Caco-2 (cell line): ENCODE data around the gene FBXO31. TPM values are rescaled to one million over a fixed set of nuclear protein-coding genes. Genes with fewer than 3 reads are reported as not detected.
A peak's percentile ranks its signal among the peaks of the same experiment; 100 is the strongest.

ENCODE experiments used
- BruUV-seq: library from RNA; stranded (reverse); fragments of 400-500 nt; replicated peaks from 2 replicates; lab custom pipeline; 2021; lab: Mats Ljungman, UMichigan
- CTCF ChIA-PET: fragments of 300-600 bp; sonication (Branson Sonifier 250); formaldehyde crosslinking; loops from one replicate; lab custom pipeline; 2022; ENCODE audit warnings: antibody characterized with exemption; lab: Charles Lee
- POLR2A ChIA-PET: fragments of 300-600 bp; sonication (Branson Sonifier 250); formaldehyde crosslinking; loops from one replicate; lab custom pipeline; 2022; ENCODE audit warnings: antibody characterized with exemption; lab: Charles Lee
- DNase-seq, 2 experiments: peaks; one replicate each; pipeline versions ENCODE4 v3.0.0 to v3.0.0-alpha.2; 2020 to 2022
- H3K27me3 ChIP-seq: replicated peaks from 2 replicates; pipeline ENCODE4 v1.6.0; 2011; ENCODE audit warnings: low read length; ENCODE audit not compliant: control insufficient read depth, insufficient read depth
- H3K36me3 ChIP-seq: 2 replicates; pipeline ENCODE4 v1.5.1; 2011; ENCODE audit warnings: low read length; ENCODE audit not compliant: control insufficient read depth, insufficient read depth
- H3K4me1 ChIP-seq: fragments of 250-450 bp; sonication (Bioruptor Pico); 2 replicates; pipeline ENCODE4 v1.5.1; 2020; ENCODE audit warnings: mild to moderate bottlenecking
- H3K4me3 ChIP-seq: 2 replicates; pipeline ENCODE4 v1.5.1; 2011; ENCODE audit warnings: low read depth, mild to moderate bottlenecking, control low read depth, low read length
- H3K9me3 ChIP-seq: fragments of 250-450 bp; sonication (Bioruptor Pico); 2 replicates; pipeline ENCODE4 v1.5.1; 2020; ENCODE audit warnings: mild to moderate bottlenecking, moderate library complexity
- H3K27ac Mint-ChIP-seq: one replicate; pipeline ENCODE4 v1.8.0; 2022; ENCODE audit warnings: mixed read lengths; ENCODE audit not compliant: unreplicated experiment
- H3K27me3 Mint-ChIP-seq: one replicate; pipeline ENCODE4 v1.8.0; 2022; ENCODE audit warnings: mixed read lengths; ENCODE audit not compliant: insufficient read depth, unreplicated experiment
- H3K36me3 Mint-ChIP-seq: one replicate; pipeline ENCODE4 v1.8.0; 2022; ENCODE audit warnings: mild to moderate bottlenecking, mixed read lengths; ENCODE audit not compliant: insufficient read depth, unreplicated experiment
- H3K4me1 Mint-ChIP-seq: one replicate; pipeline ENCODE4 v1.8.0; 2022; ENCODE audit warnings: low read depth, mixed read lengths; ENCODE audit not compliant: unreplicated experiment
- H3K4me3 Mint-ChIP-seq: one replicate; pipeline ENCODE4 v1.8.0; 2022; ENCODE audit warnings: mild to moderate bottlenecking, moderate library complexity, mixed read lengths; ENCODE audit not compliant: unreplicated experiment
- H3K9me3 Mint-ChIP-seq: one replicate; pipeline ENCODE4 v1.8.0; 2022; ENCODE audit warnings: mixed read lengths; ENCODE audit not compliant: unreplicated experiment
- CTCF ChIP-seq, 2 experiments: fragments of 200-600 bp in 1 of 2; IDR thresholded peaks; 1 replicate in 1 of 2; 2 replicates in 1 of 2; pipeline versions ENCODE4 v1.5.1 to v1.8.0; 2011 to 2022; ENCODE audit warnings: antibody characterized with exemption in 1 of 2, control low read depth in 1 of 2, inconsistent platforms in 1 of 2, low read depth in 1 of 2, low read length in 1 of 2, mild to moderate bottlenecking in 1 of 2, moderate library complexity in 1 of 2; ENCODE audit not compliant: insufficient read depth in 1 of 2, severe bottlenecking in 1 of 2, unreplicated experiment in 1 of 2
- intact Hi-C: fragments of 100-400 bp; cut with micrococcal nuclease; formaldehyde crosslinking; loops from one replicate; pipeline ENCODE4 v1.10.0; 2022; ENCODE audit not compliant: unreplicated experiment
- total RNA-seq: library from RNA; stranded (reverse); gene quantifications from 2 replicates; pipeline ENCODE4 v1.2.3, GENCODE V29; 2022

FBXO31 gene
- total RNA-seq, 1 experiment from 2014 or later = 55.6 TPM

GRCh38 chr16:87295661-87296531 lies 87.7 kb downstream of the FBXO31 start:
- ChIA-PET CTCF (interaction anchor here (0.6 kb wide), 1 partner anchor 1131 kb away, joined by 4 read pairs; no protein-coding TSS in a partner anchor), POLR2A (no interaction called here)
- H3K4me3 Mint-ChIP-seq = no peak overlapping the region
- H3K27me3 ChIP-seq = no peaks in the 10 kb centered on the region
- H3K36me3 ChIP-seq = no peaks in the 10 kb centered on the region
- no peak overlapping the region for H3K27ac Mint-ChIP-seq
- no peaks in the 10 kb centered on the region for H3K27me3 Mint-ChIP-seq
- no peak for DNase-seq
- H3K4me1 ChIP-seq = peaks cover 8% of the 10 kb centered on the region; the same call in 1 of the 2 replicates
- no TSS peak for BruUV-seq
- H3K36me3 Mint-ChIP-seq = no peaks in the 10 kb centered on the region
- peaks cover 10% of the 10 kb centered on the region for H3K9me3 Mint-ChIP-seq
- no peak overlapping the region for H3K4me3 ChIP-seq
- no peaks in the 10 kb centered on the region for H3K4me1 Mint-ChIP-seq
- TF ChIP-seq CTCF (IDR thresholded peaks at IDR 0.05; ENCODE audit: insufficient read depth in 1 of 2, low read depth in 1 of 2, low read length in 1 of 2, severe bottlenecking in 1 of 2, unreplicated experiment in 1 of 2) = no peak
- H3K9me3 ChIP-seq = 0 out of 2 replicates have a peak, but pooled peaks cover 7% of the 10 kb centered on the region
- intact Hi-C loops = loop anchor here (5.0 kb wide), 1 partner anchor 734 kb away; no protein-coding TSS in a partner anchor

GRCh38 chr16:87295259-87295658 lies 88.3 kb downstream of the FBXO31 start:
- no peaks in the 10 kb centered on the region for H3K4me1 Mint-ChIP-seq
- no peaks in the 10 kb centered on the region for H3K36me3 ChIP-seq
- H3K36me3 Mint-ChIP-seq = no peaks in the 10 kb centered on the region
- no peaks in the 10 kb centered on the region for H3K27me3 ChIP-seq
- H3K9me3 Mint-ChIP-seq = peaks cover 10% of the 10 kb centered on the region
- ChIA-PET POLR2A (no interaction called here), CTCF (no interaction called here)
- no peaks in the 10 kb centered on the region for H3K27me3 Mint-ChIP-seq
- H3K27ac Mint-ChIP-seq = no peak overlapping the region
- 0 out of 2 replicates have a peak, but pooled peaks cover 7% of the 10 kb centered on the region for H3K9me3 ChIP-seq
- no TSS peak for BruUV-seq
- no peak for TF ChIP-seq CTCF (IDR thresholded peaks at IDR 0.05; ENCODE audit: insufficient read depth in 1 of 2, low read depth in 1 of 2, low read length in 1 of 2, severe bottlenecking in 1 of 2, unreplicated experiment in 1 of 2)
- intact Hi-C loops = loop anchor here (5.0 kb wide), 1 partner anchor 733 kb away; no protein-coding TSS in a partner anchor
- peak in 1 of 2 experiments; percentile 48 for DNase-seq
- H3K4me1 ChIP-seq = peaks cover 8% of the 10 kb centered on the region; the same call in 1 of the 2 replicates
- H3K4me3 Mint-ChIP-seq = no peak overlapping the region
- no peak overlapping the region for H3K4me3 ChIP-seq

- no peak for TF ChIP-seq CTCF (IDR thresholded peaks at IDR 0.05; ENCODE audit: insufficient read depth in 1 of 2, low read depth in 1 of 2, low read length in 1 of 2, severe bottlenecking in 1 of 2, unreplicated experiment in 1 of 2)
- Histone ChIP-seq H3K36me3 (no peaks in the 10 kb centered on the region), H3K4me1 (peaks cover 8% of the 10 kb centered on the region; the same call in 1 of the 2 replicates), H3K9me3 (0 out of 2 replicates have a peak, but pooled peaks cover 7% of the 10 kb centered on the region), H3K4me3 (no peak overlapping the region), H3K27me3 (no peaks in the 10 kb centered on the region)
- no peak for DNase-seq
- intact Hi-C loops = no loop called here
- H3K27ac Mint-ChIP-seq = no peak overlapping the region
- POLR2A ChIA-PET = no interaction called here
- CTCF ChIA-PET = no interaction called here
- H3K27me3 Mint-ChIP-seq = no peaks in the 10 kb centered on the region
- H3K4me1 Mint-ChIP-seq = no peaks in the 10 kb centered on the region
- peaks cover 10% of the 10 kb centered on the region for H3K9me3 Mint-ChIP-seq
- no peak overlapping the region for H3K4me3 Mint-ChIP-seq
- BruUV-seq = no TSS peak
- no peaks in the 10 kb centered on the region for H3K36me3 Mint-ChIP-seq
These were observed 89.6 kb downstream of the FBXO31 start for GRCh38 chr16:87293990-87294389.
